ENCODE data around the gene NINJ2. TPM values are rescaled to one million over a fixed set of nuclear protein-coding genes. Genes with fewer than 3 reads are reported as not detected.
"Not testable (repeated sequence)": the region's sequence is repeated elsewhere in the genome, so short reads cannot be mapped to it uniquely, and the experiment has no call there.

NINJ2 gene
- polyA plus RNA-seq, 1 of the 3 experiments (the other 2 are of a cell fraction), result 0.07 TPM

DNA sequence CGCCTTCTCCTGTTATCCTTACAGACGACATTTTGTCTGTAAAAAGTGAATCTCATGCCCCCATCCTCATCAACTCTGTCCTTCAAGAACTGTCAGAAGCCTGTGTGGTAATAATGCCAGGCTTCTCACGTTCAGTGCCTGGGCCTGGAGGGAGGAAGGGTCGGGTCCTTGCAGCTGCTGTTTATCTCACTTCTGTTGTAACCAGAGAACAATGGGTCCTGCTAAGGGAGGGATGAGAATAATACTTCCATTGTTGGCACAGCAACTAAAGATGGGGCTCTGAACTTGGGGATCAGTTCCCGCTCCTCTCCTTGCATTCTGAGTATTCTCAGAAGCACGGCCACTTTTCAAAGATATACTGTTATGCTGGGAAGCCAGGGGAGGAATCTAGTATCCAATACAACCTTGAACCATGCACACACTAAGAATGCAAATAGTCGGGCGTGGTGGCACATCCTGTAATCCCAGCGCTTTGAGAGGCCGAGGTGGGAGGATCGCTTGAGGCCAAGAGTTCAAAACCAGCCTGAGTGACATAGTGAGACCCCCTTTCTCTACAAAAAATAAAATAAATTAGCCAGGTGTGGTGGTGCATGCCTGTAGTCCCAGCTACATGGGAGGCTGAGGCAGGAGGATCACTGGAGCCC lies 38.8 kb upstream of the NINJ2 start:
- Histone ChIP-seq H3K9me3 (no peaks in the 10 kb centered on the region), H3K9me2 (no peaks in the 10 kb centered on the region), H3K9ac (no peak overlapping the region), H3K4me3 (ENCODE audit: low read depth in 2 of 2, low read length in 1 of 2) (no peak overlapping the region), H4K20me1 (ENCODE audit: insufficient read depth) (no peaks in the 10 kb centered on the region), H3K4me1 (ENCODE audit: control insufficient read depth in 1 of 2, insufficient read depth in 2 of 2, low read depth in 1 of 2, low read length in 1 of 2) (no peaks in the 10 kb centered on the region), H3K27me3 (ENCODE audit: insufficient read depth) (peaks cover 5% of the 10 kb centered on the region; the same call in 1 of the 2 replicates), H3K79me2 (ENCODE audit: insufficient read depth) (no peaks in the 10 kb centered on the region), H3K4me2 (no peak overlapping the region), H2AFZ (ENCODE audit: low read depth) (no peak overlapping the region), H3F3A (replicated peaks; ENCODE audit: insufficient read depth) (no peaks in the 10 kb centered on the region), H3K36me3 (replicated peaks in 1 of 2; ENCODE audit: control insufficient read depth in 1 of 2, insufficient read depth in 2 of 2, low read length in 1 of 2) (no peaks in the 10 kb centered on the region), H3K27ac (ENCODE audit: low read depth in 2 of 2, low read length in 1 of 2) (no peak overlapping the region)
- TF ChIP-seq MEF2A (IDR thresholded peaks at IDR 0.05; ENCODE audit: borderline replicate concordance, low read depth) (no peak), POLR2AphosphoS5 (IDR thresholded peaks at IDR 0.05; ENCODE audit: low read depth, low read length) (no peak), GABPA (IDR thresholded peaks at IDR 0.05; ENCODE audit: low read depth) (no peak), NRF1 (IDR thresholded peaks at IDR 0.05; ENCODE audit: low read depth, low read length) (no peak), CHD2 (IDR thresholded peaks at IDR 0.05; ENCODE audit: low read length, partially characterized antibody) (no peak), FOSL2 (IDR thresholded peaks at IDR 0.05; ENCODE audit: borderline replicate concordance, low read depth) (no peak), FOXJ3 (CRISPR knock-in tag; IDR thresholded peaks at IDR 0.05) (no peak), SIN3A (IDR thresholded peaks at IDR 0.05; ENCODE audit: borderline replicate concordance, low read depth, low read length) (no peak), RCOR1 (IDR thresholded peaks at IDR 0.05; ENCODE audit: low read length) (no peak)
- DNase-seq, result no peak
- ChIA-PET CTCF (no interaction called here), POLR2A (no interaction called here)
- WGBS (ENCODE audit: low lambda C conversion rate), result 72% methylated on average over 11 of the region's 11 CpGs

DNA sequence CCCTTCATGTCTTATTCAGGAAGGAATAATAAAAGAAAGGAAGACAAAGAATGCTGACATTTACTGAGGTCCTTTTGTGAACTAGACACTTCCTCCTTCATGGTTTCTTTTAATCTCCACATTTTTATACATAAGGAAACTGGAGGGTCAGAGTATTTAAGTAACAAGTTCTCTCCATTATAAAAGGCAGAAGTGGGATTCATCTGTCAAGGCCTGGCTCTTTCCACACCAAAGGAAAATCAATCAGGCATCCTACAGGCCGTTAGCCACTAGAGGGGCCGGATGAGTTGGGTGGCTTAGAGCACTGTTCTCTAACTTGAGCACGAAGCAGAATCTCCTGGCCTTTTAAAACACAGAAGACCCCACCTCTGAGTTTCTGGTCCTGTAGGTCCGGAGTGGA lies 36.8 kb upstream of the NINJ2 start:
- Histone ChIP-seq H3F3A (replicated peaks; ENCODE audit: insufficient read depth) (no peaks in the 10 kb centered on the region), H4K20me1 (ENCODE audit: insufficient read depth) (no peaks in the 10 kb centered on the region), H3K4me1 (ENCODE audit: control insufficient read depth in 1 of 2, insufficient read depth in 2 of 2, low read depth in 1 of 2, low read length in 1 of 2) (no peaks in the 10 kb centered on the region), H3K9me3 (no peaks in the 10 kb centered on the region), H3K4me3 (ENCODE audit: low read depth in 2 of 2, low read length in 1 of 2) (no peak overlapping the region), H3K27me3 (ENCODE audit: insufficient read depth) (peaks cover 5% of the 10 kb centered on the region; the same call in 1 of the 2 replicates), H3K27ac (ENCODE audit: low read depth in 2 of 2, low read length in 1 of 2) (no peak overlapping the region), H3K36me3 (replicated peaks in 1 of 2; ENCODE audit: control insufficient read depth in 1 of 2, insufficient read depth in 2 of 2, low read length in 1 of 2) (no peaks in the 10 kb centered on the region), H3K4me2 (no peak overlapping the region), H3K9ac (no peak overlapping the region), H3K79me2 (ENCODE audit: insufficient read depth) (no peaks in the 10 kb centered on the region), H2AFZ (ENCODE audit: low read depth) (no peak overlapping the region), H3K9me2 (no peaks in the 10 kb centered on the region)
- CTCF ChIA-PET, result interaction anchor here (0.6 to 1.1 kb wide), 2 partner anchors 34 to 1214 kb away, joined by 3 read pairs; no protein-coding TSS in a partner anchor
- POLR2A ChIA-PET, result no interaction called here
- DNase-seq, result no peak
- 70% methylated on average over 4 of the region's 4 CpGs for WGBS (ENCODE audit: low lambda C conversion rate)
- no peak for TF ChIP-seq JUND (IDR thresholded peaks at IDR 0.05)
- TF ChIP-seq RXRA (IDR thresholded peaks at IDR 0.05; ENCODE audit: borderline replicate concordance, low read depth), result no peak
- TF ChIP-seq TEAD4 (IDR thresholded peaks at IDR 0.05; ENCODE audit: borderline replicate concordance, insufficient read depth), result no peak
- no peak for TF ChIP-seq RCOR1 (IDR thresholded peaks at IDR 0.05; ENCODE audit: low read length)
- no peak for TF ChIP-seq RFX5 (IDR thresholded peaks at IDR 0.05; ENCODE audit: low read length)
- TF ChIP-seq YY1 (IDR thresholded peaks at IDR 0.05; ENCODE audit: low read depth), result no peak
- no peak for TF ChIP-seq FOXM1 (IDR thresholded peaks at IDR 0.05; ENCODE audit: low read depth)
- no peak for TF ChIP-seq MEF2A (IDR thresholded peaks at IDR 0.05; ENCODE audit: borderline replicate concordance, low read depth)
- no peak for TF ChIP-seq GABPA (IDR thresholded peaks at IDR 0.05; ENCODE audit: low read depth)
- TF ChIP-seq, protein P1, sequence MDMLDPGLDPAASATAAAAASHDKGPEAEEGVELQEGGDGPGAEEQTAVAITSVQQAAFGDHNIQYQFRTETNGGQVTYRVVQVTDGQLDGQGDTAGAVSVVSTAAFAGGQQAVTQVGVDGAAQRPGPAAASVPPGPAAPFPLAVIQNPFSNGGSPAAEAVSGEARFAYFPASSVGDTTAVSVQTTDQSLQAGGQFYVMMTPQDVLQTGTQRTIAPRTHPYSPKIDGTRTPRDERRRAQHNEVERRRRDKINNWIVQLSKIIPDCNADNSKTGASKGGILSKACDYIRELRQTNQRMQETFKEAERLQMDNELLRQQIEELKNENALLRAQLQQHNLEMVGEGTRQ (IDR thresholded peaks at IDR 0.05; ENCODE audit: borderline replicate concordance, low read depth, low read length), result no peak
- TF ChIP-seq GATA2 (CRISPR knock-in tag; IDR thresholded peaks at IDR 0.05), result no peak

DNA sequence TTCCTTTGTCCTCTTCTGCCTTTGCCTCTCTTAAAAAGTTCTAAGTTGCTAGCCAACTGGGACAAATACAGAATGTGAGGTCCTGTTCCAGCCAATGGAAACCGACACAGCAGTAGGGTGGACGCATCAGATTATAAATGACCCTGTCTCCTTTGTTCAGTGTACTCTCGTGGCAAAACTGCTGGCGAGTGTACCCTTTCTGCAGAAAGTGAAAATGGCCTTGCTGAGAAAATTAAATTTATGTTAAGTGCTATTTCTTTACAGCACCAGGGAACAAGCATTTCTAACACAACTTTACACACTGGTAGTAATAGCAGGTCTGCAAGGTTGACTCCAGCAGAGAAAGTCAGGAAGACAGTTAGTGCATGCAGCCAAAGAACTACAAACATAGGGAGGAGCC lies 35.0 kb upstream of the NINJ2 start:
- H3K27ac ChIP-seq (ENCODE audit: low read depth in 2 of 2, low read length in 1 of 2); DNase-seq; H3K4me2 ChIP-seq; H3K9me2 ChIP-seq; H3K9me3 ChIP-seq; H3F3A ChIP-seq (replicated peaks; ENCODE audit: insufficient read depth); CTCF ChIA-PET; H3K79me2 ChIP-seq (ENCODE audit: insufficient read depth); H2AFZ ChIP-seq (ENCODE audit: low read depth); H3K27me3 ChIP-seq (ENCODE audit: insufficient read depth); POLR2A ChIA-PET; H4K20me1 ChIP-seq (ENCODE audit: insufficient read depth); H3K4me3 ChIP-seq (ENCODE audit: low read depth in 2 of 2, low read length in 1 of 2); H3K4me1 ChIP-seq (ENCODE audit: control insufficient read depth in 1 of 2, insufficient read depth in 2 of 2, low read depth in 1 of 2, low read length in 1 of 2); H3K9ac ChIP-seq; H3K36me3 ChIP-seq (replicated peaks in 1 of 2; ENCODE audit: control insufficient read depth in 1 of 2, insufficient read depth in 2 of 2, low read length in 1 of 2): not testable (repeated sequence)
- 49% methylated on average over 4 of the region's 4 CpGs for WGBS (ENCODE audit: low lambda C conversion rate)
